Breast epithelium (tissue), 4 donors: ENCODE measurements around the gene NAIF1. TPM values are rescaled to one million over a fixed set of nuclear protein-coding genes. Genes with fewer than 3 reads are reported as not detected.
"Not testable (repeated sequence)": the region's sequence is repeated elsewhere in the genome, so short reads cannot be mapped to it uniquely, and the experiment has no call there.

Experiments
- DNase-seq, 2 donors: peaks; one replicate each; pipeline ENCODE4 v3.0.0-alpha.2; 2019; ENCODE audit warnings: low spot score in 2 of 2
- H3K27ac ChIP-seq, 2 donors: fragments of 200-600 bp; sonication (generic) in 1 of 2; one replicate each; pipeline ENCODE4 v1.5.1; 2016 to 2019; ENCODE audit warnings: mild to moderate bottlenecking in 1 of 2
- H3K27me3 ChIP-seq, 2 donors: fragments of 200-600 bp; sonication (generic) in 1 of 2; one replicate each; pipeline versions ENCODE4 v1.5.1 to v1.6.0; 2017 to 2019; ENCODE audit warnings: control low read depth in 1 of 2, mild to moderate bottlenecking in 1 of 2
- H3K36me3 ChIP-seq: fragments of 200-600 bp; one replicate; pipeline ENCODE4 v1.5.1; 2019
- H3K4me1 ChIP-seq, 2 donors: fragments of 200-600 bp; sonication (generic); one replicate each; pipeline ENCODE4 v1.5.1; 2016 to 2019; ENCODE audit warnings: control low read depth in 1 of 2
- H3K4me3 ChIP-seq, 3 donors: fragments of 200-600 bp; sonication (generic); 1 replicate in 2 of 3; 2 replicates in 1 of 3; pipeline ENCODE4 v1.5.1; 2016 to 2019; ENCODE audit warnings: mild to moderate bottlenecking in 3 of 3, moderate library complexity in 2 of 3
- H3K9me3 ChIP-seq, 2 donors: fragments of 200-600 bp; sonication (generic) in 1 of 2; one replicate each; pipeline ENCODE4 v1.5.1; 2016 to 2019; ENCODE audit warnings: control low read depth in 1 of 2
- POLR2A ChIP-seq: fragments of 450-650 bp; IDR thresholded peaks from one replicate; pipeline ENCODE4 v1.6.1; 2016; ENCODE audit warnings: antibody characterized with exemption, mild to moderate bottlenecking, moderate library complexity
- POLR2AphosphoS5 ChIP-seq, 3 donors: sonication (generic); formaldehyde crosslinking; IDR thresholded peaks; one replicate each; pipeline ENCODE4 v1.6.1; 2017; ENCODE audit warnings: antibody characterized with exemption in 3 of 3
- intact Hi-C: fragments of 100-400 bp; cut with DNase I; formaldehyde crosslinking; loops from one replicate; pipeline ENCODE4 v1.15.1; 2023; ENCODE audit warnings: low total_unique reads
- total RNA-seq, 3 donors: library from RNA; depleted of rRNA; stranded (reverse); fragments of >200 nt; gene quantifications; one replicate each; pipeline ENCODE4 v1.1.0, GENCODE V29; 2016
- TF ChIP-seq, protein P1 (sequence below), 3 donors: fragments of 450-650 bp; IDR thresholded peaks; one replicate each; pipeline ENCODE4 v1.5.1; 2016 to 2017; ENCODE audit warnings: antibody characterized with exemption in 3 of 3, mild to moderate bottlenecking in 3 of 3, moderate library complexity in 3 of 3

NAIF1 gene
- total RNA-seq, 3 donors from 2014 or later, result 8.8 to 13.1 (median 11.9) TPM

DNA sequence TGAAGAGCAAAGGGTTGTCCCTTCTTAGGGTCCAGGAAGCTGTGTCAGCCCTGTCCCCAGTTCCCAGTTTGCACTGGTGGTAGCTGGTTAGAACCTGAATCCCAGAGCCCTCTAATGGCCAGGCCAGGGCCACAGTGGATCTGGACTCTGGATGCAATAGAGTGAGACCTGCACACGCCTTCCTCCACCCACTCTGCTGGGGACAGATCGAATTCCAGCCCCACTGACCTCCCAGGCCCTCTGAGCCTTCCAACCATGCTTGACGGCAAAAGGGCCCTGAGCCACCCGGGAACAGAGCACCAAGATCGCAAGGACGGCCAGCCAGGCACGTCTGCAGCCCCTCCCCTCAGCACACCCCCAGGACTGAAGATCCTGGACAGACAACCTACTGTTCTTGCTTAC, 23.7 kb downstream of the NAIF1 start:
- H3K27me3 ChIP-seq, result no peaks in the 10 kb centered on the region
- H3K9me3 ChIP-seq, result no peaks in the 10 kb centered on the region
- H3K27ac ChIP-seq, result no peak overlapping the region
- no peak overlapping the region for H3K4me3 ChIP-seq
- intact Hi-C loops, result no loop called here
- no peaks in the 10 kb centered on the region for H3K36me3 ChIP-seq
- DNase-seq, result no peak
- H3K4me1 ChIP-seq, result no peaks in the 10 kb centered on the region
- TF ChIP-seq POLR2AphosphoS5 (IDR thresholded peaks at IDR 0.05) (no peak), POLR2A (no peak)
- TF ChIP-seq, protein P1, sequence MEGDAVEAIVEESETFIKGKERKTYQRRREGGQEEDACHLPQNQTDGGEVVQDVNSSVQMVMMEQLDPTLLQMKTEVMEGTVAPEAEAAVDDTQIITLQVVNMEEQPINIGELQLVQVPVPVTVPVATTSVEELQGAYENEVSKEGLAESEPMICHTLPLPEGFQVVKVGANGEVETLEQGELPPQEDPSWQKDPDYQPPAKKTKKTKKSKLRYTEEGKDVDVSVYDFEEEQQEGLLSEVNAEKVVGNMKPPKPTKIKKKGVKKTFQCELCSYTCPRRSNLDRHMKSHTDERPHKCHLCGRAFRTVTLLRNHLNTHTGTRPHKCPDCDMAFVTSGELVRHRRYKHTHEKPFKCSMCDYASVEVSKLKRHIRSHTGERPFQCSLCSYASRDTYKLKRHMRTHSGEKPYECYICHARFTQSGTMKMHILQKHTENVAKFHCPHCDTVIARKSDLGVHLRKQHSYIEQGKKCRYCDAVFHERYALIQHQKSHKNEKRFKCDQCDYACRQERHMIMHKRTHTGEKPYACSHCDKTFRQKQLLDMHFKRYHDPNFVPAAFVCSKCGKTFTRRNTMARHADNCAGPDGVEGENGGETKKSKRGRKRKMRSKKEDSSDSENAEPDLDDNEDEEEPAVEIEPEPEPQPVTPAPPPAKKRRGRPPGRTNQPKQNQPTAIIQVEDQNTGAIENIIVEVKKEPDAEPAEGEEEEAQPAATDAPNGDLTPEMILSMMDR (IDR thresholded peaks at IDR 0.05), result no peak

DNA sequence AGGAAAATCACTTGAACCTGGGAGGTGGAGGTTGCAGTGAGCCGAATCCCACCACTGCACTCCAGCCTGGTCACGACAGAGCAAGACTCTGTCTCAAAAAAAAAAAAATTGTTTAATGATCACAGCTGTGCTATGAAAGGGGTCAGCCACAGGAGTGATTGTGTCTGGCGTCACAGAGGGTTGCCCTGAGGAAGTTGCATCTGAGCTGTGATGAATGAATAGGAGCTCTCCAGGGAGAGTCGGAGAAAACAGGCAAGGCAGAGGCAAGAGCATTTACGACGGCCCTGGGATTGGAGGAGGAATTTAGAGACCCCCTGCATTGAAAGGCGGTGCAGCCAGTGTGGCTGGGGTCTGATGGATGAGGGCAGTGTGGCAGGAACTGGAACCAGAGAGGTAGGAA, 25.1 kb downstream of the NAIF1 start:
- Histone ChIP-seq H3K9me3 (no peaks in the 10 kb centered on the region), H3K36me3 (no peaks in the 10 kb centered on the region), H3K4me1 (no peaks in the 10 kb centered on the region), H3K4me3 (no peak overlapping the region), H3K27ac (no peak overlapping the region), H3K27me3 (no peaks in the 10 kb centered on the region)
- no peak for DNase-seq
- TF ChIP-seq POLR2A (no peak), POLR2AphosphoS5 (IDR thresholded peaks at IDR 0.05) (no peak)
- TF ChIP-seq, protein P1 (IDR thresholded peaks at IDR 0.05), result no peak
- intact Hi-C loops, result no loop called here

DNA sequence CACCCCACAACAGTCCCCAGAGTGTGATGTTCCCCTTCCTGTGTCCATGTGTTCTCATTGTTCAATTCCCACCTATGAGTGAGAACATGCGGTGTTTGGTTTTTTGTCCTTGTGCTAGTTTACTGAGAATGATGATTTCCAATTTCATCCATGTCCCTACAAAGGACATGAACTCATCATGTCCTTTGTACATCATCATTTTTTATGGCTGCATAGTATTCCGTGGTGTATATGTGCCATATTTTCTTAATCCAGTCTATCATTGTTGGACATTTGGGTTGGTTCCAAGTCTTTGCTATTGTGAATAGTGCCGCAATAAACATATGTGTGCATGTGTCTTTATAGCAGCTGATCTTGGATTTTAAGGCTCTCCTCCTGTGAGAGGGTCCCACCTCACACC, 26.3 kb downstream of the NAIF1 start:
- H3K27ac ChIP-seq, H3K4me3 ChIP-seq, H3K36me3 ChIP-seq, H3K4me1 ChIP-seq, intact Hi-C loops, H3K9me3 ChIP-seq, H3K27me3 ChIP-seq, DNase-seq: not testable (repeated sequence)

DNA sequence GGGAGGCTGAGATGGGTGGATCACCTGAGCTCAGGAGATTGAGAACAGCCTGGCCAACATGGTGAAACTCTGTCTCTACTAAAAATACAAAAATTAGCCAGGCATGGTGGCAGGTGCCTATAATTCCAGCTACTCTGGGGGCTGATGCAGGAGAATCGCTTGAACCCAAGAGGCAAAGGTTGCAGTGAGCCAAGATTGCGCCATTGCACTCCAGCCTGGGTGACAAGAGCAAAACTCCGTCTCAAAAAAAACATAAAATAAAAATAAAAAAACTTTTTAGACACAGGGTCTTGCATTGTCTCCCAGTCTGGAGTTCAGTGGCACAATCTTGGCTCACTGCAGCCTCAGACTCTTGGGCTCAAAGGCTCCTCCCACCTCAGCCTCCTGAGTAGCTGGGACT, 30.6 kb downstream of the NAIF1 start:
- not testable (repeated sequence) for H3K4me1 ChIP-seq, H3K27ac ChIP-seq, DNase-seq, H3K27me3 ChIP-seq, H3K4me3 ChIP-seq, H3K9me3 ChIP-seq, H3K36me3 ChIP-seq
- intact Hi-C loops, result loop anchor here (5.0 kb wide), 1 partner anchor 94 kb away; no protein-coding TSS in a partner anchor

DNA sequence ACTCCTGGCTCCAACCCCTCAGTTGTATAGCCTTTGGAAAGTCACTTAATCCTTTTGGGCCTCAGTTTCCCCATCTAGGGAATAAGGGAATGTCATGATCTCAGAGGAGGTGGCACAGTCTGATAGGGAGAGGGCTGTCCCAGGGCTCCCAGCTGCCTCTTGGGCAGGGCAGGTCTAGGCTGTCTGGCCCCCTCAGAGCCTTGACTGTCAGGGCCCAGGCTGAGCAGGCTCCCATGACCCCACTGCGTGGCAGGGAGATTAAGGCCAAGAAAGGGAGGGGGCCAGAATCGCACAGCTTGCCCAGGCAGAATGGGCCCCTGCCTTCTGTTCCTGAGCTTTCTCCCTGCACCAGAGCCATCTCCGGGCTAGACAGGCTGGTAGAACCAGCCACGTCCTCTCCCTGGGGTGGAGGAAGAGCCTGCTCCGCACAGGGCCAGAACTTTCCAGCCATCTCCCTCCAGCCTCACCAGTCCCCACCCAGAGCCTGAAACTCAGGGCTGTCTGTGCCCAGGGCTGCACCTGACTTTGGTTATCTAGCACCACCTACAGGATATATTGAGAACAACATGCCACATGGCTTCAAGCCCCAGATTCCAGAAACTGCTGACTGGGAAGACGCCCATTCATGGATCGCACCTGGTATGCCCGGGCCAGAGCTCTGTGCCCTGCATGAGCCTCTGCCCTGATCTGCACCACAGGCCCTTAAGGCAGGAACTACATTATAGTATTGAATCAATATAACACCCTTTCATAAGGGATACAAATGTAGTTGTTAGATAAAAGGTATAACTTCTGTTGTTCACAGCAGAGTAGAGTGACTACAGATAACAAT, 32.1 kb downstream of the NAIF1 start:
- Histone ChIP-seq H3K27me3 (no peaks in the 10 kb centered on the region), H3K36me3 (no peaks in the 10 kb centered on the region), H3K4me1 (no peaks in the 10 kb centered on the region), H3K9me3 (no peaks in the 10 kb centered on the region), H3K27ac (peak overlapping the region; percentile 58 to 62), H3K4me3 (no peak overlapping the region)
- TF ChIP-seq, protein P1 (IDR thresholded peaks at IDR 0.05), result peak; percentile 94 to 98 (median 97)
- TF ChIP-seq POLR2A (no peak), POLR2AphosphoS5 (IDR thresholded peaks at IDR 0.05) (peak in 1 of 3 donors; percentile 62)
- intact Hi-C loops, result loop anchor here (5.0 kb wide), 1 partner anchor 93 kb away; no protein-coding TSS in a partner anchor
- DNase-seq, result peak; percentile 74 to 78

DNA sequence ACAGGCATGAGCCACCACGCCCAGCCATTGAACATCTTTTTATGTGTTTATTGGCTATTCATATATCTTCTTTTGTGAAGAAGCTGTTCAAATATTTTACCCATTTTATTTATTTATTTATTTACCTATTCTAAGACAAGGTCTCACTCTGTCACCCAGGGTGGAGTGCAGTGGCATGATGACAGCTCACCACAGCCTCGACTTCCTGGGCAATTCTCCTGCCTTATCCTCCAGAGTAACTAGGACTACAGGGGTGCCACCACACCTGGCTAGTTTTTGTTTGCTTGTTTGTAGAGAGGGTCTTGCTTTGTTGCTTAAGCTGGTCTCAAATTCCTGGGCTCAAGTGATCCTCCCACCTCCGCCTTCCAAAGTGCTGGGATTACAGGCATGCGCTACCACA, 33.5 kb downstream of the NAIF1 start:
- Histone ChIP-seq H3K27ac (no peak overlapping the region), H3K9me3 (no peaks in the 10 kb centered on the region), H3K27me3 (no peaks in the 10 kb centered on the region), H3K4me3 (no peak overlapping the region), H3K36me3 (no peaks in the 10 kb centered on the region), H3K4me1 (no peaks in the 10 kb centered on the region)
- intact Hi-C loops, result no loop called here
- no peak for DNase-seq
- TF ChIP-seq, protein P1 (IDR thresholded peaks at IDR 0.05), result no peak
- no peak for TF ChIP-seq POLR2A
- TF ChIP-seq POLR2AphosphoS5 (IDR thresholded peaks at IDR 0.05), result no peak
